ENCODE results near the gene TMEM117. TPM values are rescaled to one million over a fixed set of nuclear protein-coding genes. Genes with fewer than 3 reads are reported as not detected.
A peak's percentile ranks its signal among the peaks of the same experiment; 100 is the strongest.

The TMEM117 gene
- polyA plus RNA-seq, 1 experiment: 4.3 TPM

DNA sequence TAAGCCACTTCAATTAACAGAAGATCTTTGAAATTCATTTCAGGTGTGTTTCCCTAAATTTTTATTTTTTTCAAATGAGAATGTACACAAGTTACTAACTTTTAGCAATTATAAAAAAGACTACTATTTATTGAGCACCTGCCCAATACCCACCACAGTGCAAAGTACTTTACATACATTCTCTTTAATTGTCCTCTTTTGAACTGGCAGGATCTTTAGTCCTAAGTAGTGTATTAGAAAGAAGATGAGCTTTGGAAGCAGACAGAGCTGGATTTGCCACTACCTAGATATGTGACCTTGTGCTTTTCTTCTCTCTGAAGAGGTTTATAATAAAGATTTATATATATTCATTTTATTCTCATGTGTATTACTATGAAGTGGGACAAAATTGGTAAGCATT lies 63.7 kb downstream of the TMEM117 start:
- ChIA-PET POLR2A (no interaction called here), CTCF (no interaction called here)
- Histone ChIP-seq H3K27me3 (ENCODE audit: control insufficient read depth, insufficient read depth, low read length) (no peaks in the 10 kb centered on the region), H3K4me3 (ENCODE audit: low read depth, low read length) (no peak overlapping the region), H3K36me3 (ENCODE audit: control insufficient read depth, insufficient read depth, low read length) (no peaks in the 10 kb centered on the region)
- TF ChIP-seq, protein P1, sequence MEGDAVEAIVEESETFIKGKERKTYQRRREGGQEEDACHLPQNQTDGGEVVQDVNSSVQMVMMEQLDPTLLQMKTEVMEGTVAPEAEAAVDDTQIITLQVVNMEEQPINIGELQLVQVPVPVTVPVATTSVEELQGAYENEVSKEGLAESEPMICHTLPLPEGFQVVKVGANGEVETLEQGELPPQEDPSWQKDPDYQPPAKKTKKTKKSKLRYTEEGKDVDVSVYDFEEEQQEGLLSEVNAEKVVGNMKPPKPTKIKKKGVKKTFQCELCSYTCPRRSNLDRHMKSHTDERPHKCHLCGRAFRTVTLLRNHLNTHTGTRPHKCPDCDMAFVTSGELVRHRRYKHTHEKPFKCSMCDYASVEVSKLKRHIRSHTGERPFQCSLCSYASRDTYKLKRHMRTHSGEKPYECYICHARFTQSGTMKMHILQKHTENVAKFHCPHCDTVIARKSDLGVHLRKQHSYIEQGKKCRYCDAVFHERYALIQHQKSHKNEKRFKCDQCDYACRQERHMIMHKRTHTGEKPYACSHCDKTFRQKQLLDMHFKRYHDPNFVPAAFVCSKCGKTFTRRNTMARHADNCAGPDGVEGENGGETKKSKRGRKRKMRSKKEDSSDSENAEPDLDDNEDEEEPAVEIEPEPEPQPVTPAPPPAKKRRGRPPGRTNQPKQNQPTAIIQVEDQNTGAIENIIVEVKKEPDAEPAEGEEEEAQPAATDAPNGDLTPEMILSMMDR (IDR thresholded peaks at IDR 0.05; ENCODE audit: insufficient read depth, low read depth, low read length): no peak
- no peak for DNase-seq (ENCODE audit: low read depth)

DNA sequence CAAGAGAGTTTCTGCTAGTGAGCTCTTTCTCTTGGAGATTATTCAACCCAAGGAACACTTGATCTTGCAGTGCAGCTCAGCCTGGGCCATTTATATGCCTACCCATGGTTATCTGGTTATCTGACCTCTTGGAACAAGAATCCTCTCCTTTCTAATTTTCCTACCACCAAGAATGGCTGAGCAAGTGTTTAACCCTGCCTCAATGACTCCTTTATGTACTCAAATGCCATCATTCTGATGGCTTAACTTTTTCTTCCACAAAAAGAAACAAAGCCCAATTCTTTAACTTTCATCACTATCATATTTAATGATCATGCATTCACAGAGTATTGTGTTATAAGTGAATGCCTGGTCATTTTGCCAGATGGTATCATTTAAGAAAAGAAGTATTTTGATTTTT lies 67.8 kb downstream of the TMEM117 start:
- no peaks in the 10 kb centered on the region for H3K36me3 ChIP-seq (ENCODE audit: control insufficient read depth, insufficient read depth, low read length)
- ChIA-PET POLR2A (no interaction called here), CTCF (no interaction called here)
- DNase-seq (ENCODE audit: low read depth): no peak
- no peak overlapping the region for H3K4me3 ChIP-seq (ENCODE audit: low read depth, low read length)
- no peaks in the 10 kb centered on the region for H3K27me3 ChIP-seq (ENCODE audit: control insufficient read depth, insufficient read depth, low read length)
- TF ChIP-seq, protein P1 (IDR thresholded peaks at IDR 0.05; ENCODE audit: insufficient read depth, low read depth, low read length): no peak

DNA sequence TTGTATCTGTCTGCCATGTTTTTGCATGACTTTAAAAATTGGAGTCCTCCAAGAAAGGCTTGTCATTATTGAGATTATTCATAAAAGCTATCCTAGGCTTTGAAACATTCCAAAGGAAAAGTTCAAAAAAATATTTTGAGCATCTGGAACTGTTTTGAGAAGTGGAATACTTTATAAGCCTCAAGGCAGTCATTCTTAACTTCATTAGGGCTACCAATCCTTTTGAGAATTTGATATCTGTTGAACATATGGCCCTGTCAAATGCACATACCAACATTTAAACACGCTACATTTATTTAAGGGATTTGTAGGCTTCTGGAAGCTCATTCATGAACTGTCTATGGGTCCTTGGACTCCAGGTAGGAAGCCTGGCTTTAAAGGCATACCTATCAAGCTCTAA lies 77.0 kb downstream of the TMEM117 start:
- ChIA-PET CTCF (interaction anchor here (1.1 kb wide), 1 partner anchor 19 kb away, joined by 3 read pairs; no protein-coding TSS in a partner anchor), POLR2A (no interaction called here)
- peak; percentile 4 for DNase-seq (ENCODE audit: low read depth)
- Histone ChIP-seq H3K4me3 (ENCODE audit: low read depth, low read length) (no peak overlapping the region), H3K27me3 (ENCODE audit: control insufficient read depth, insufficient read depth, low read length) (no peaks in the 10 kb centered on the region), H3K36me3 (ENCODE audit: control insufficient read depth, insufficient read depth, low read length) (no peaks in the 10 kb centered on the region)
- TF ChIP-seq, protein P1 (IDR thresholded peaks at IDR 0.05; ENCODE audit: insufficient read depth, low read depth, low read length): no peak

DNA sequence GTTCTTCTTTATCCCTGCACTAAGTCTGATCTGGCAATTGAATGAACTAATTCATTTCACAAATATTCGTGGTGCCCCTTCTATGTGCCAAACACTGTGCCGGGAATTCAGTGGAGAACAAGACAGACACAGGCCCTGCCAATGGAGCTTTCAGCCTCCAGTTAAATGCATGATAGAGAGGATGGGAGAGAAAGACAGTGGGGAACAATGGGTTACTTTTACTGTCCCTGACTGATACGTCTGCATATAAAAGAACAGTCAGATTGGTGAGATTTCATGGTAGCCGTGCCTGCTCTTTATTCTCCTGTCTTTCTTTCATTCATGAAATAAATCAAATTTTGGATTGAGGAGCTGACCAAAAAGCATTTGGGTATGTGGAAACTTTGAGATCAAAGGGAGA lies 78.5 kb downstream of the TMEM117 start:
- CTCF ChIA-PET: interaction anchor here (1.2 kb wide), 1 partner anchor 1017 kb away, joined by 3 read pairs; no protein-coding TSS in a partner anchor
- DNase-seq (ENCODE audit: low read depth): no peak
- Histone ChIP-seq H3K4me3 (ENCODE audit: low read depth, low read length) (no peak overlapping the region), H3K27me3 (ENCODE audit: control insufficient read depth, insufficient read depth, low read length) (no peaks in the 10 kb centered on the region), H3K36me3 (ENCODE audit: control insufficient read depth, insufficient read depth, low read length) (no peaks in the 10 kb centered on the region)
- POLR2A ChIA-PET: no interaction called here
- TF ChIP-seq, protein P1 (IDR thresholded peaks at IDR 0.05; ENCODE audit: insufficient read depth, low read depth, low read length): no peak

DNA sequence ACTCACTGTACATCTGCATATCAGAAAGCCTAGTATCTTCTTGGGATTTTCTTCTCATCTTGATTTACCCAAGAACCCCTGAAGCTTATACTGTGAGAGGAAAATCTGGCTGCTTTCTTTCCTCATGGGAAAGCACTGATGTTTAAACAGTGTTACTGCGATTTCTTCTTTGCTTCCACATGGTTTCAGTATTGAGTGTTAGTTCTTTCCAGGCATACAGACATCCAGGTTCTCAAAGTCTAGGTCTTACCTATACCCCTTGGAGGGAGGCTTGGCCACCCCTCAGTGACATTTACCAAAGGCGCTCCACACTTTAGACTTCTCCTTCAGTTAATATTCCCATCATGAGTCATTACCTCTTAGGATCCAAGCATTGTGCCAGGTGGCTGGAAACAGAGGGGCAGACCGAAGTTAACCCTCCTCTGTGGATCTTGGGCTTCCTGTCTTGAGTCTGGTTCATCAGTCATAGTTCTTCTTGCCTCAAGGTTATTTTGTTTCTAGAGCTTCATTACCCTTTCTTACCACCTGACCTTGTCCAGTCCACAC lies 79.1 kb downstream of the TMEM117 start:
- TF ChIP-seq, protein P1 (IDR thresholded peaks at IDR 0.05; ENCODE audit: insufficient read depth, low read depth, low read length): peak; percentile 33
- no peak overlapping the region for H3K4me3 ChIP-seq (ENCODE audit: low read depth, low read length)
- CTCF ChIA-PET: interaction anchor here (1.2 kb wide), 1 partner anchor 1016 kb away, joined by 3 read pairs; no protein-coding TSS in a partner anchor
- no peak for DNase-seq (ENCODE audit: low read depth)
- H3K36me3 ChIP-seq (ENCODE audit: control insufficient read depth, insufficient read depth, low read length): no peaks in the 10 kb centered on the region
- H3K27me3 ChIP-seq (ENCODE audit: control insufficient read depth, insufficient read depth, low read length): no peaks in the 10 kb centered on the region
- POLR2A ChIA-PET: no interaction called here
